Stimulated activated CD4-positive, alpha-beta T cell treated with anti-CD3 and anti-CD28 coated beads, TNF-alpha, amount 100 ng/mL, for 24 hours (primary cell): ENCODE results near the gene IL17F.
"Not testable (repeated sequence)": the region's sequence is repeated elsewhere in the genome, so short reads cannot be mapped to it uniquely, and the experiment has no call there.

Experiments used
- DNase-seq, 3 experiments: peaks; one replicate each; pipeline ENCODE4 v3.0.0-alpha.2; 2020; ENCODE audit warnings: low read depth in 3 of 3

The IL17F gene

GRCh38 chr6:52245425-52245824 is 1.1 kb upstream of the IL17F start:
- no peak for DNase-seq

- no peak for DNase-seq
Measured at GRCh38 chr6:52243282-52243893, 912 bp downstream of the IL17F start.

- no peak for DNase-seq
Measured at GRCh38 chr6:52241819-52242218, 2.5 kb downstream of the IL17F start.

- peak in 1 of 3 experiments; percentile 47 for DNase-seq
Measured at GRCh38 chr6:52233975-52234823, 10.1 kb downstream of the IL17F start.

- DNase-seq = no peak
Measured at GRCh38 chr6:52233005-52233404, 11.3 kb downstream of the IL17F start.

- peak in 1 of 3 experiments; percentile 32 for DNase-seq
Measured at GRCh38 chr6:52231406-52232127, 12.7 kb downstream of the IL17F start.

- DNase-seq = no peak
Measured at GRCh38 chr6:52230685-52231084, 13.6 kb downstream of the IL17F start.

- DNase-seq = peak; percentile 33 to 69 (median 56)
Measured at GRCh38 chr6:52227495-52227894, 16.8 kb downstream of the IL17F start.

GRCh38 chr6:52221302-52221701 is 23.0 kb downstream of the IL17F start:
- DNase-seq = peak in 2 of 3 experiments; percentile 17 to 57

- no peak for DNase-seq
Measured at GRCh38 chr6:52217761-52218160, 26.5 kb downstream of the IL17F start.

- no peak for DNase-seq
Measured at GRCh38 chr6:52216932-52217575, 27.2 kb downstream of the IL17F start.

GRCh38 chr6:52215787-52216186 is 28.5 kb downstream of the IL17F start:
- DNase-seq = no peak

- no peak for DNase-seq
Measured at GRCh38 chr6:52213127-52213526, 31.2 kb downstream of the IL17F start.

GRCh38 chr6:52210227-52210626 is 34.1 kb downstream of the IL17F start:
- DNase-seq = no peak

GRCh38 chr6:52209770-52210169 is 34.5 kb downstream of the IL17F start:
- DNase-seq = no peak

GRCh38 chr6:52208612-52209011 is 35.7 kb downstream of the IL17F start:
- no peak for DNase-seq

GRCh38 chr6:52207066-52207465 is 37.2 kb downstream of the IL17F start:
- no peak for DNase-seq

GRCh38 chr6:52201493-52201892 is 42.8 kb downstream of the IL17F start:
- DNase-seq = no peak

- no peak for DNase-seq
Measured at GRCh38 chr6:52201046-52201445, 43.3 kb downstream of the IL17F start.

GRCh38 chr6:52200088-52200487 is 44.2 kb downstream of the IL17F start:
- not testable (repeated sequence) for DNase-seq

GRCh38 chr6:52195886-52196285 is 48.4 kb downstream of the IL17F start:
- no peak for DNase-seq

GRCh38 chr6:52191824-52192223 is 52.5 kb downstream of the IL17F start:
- DNase-seq = no peak
